Mammary epithelial cell (primary cell): Measurements from ENCODE around the gene NOL12.

Experiments
- EZH2 ChIP-seq: IDR thresholded peaks from 2 replicates; pipeline ENCODE4 v1.6.1; 2012; ENCODE audit warnings: low read length, inconsistent platforms, borderline replicate concordance
- TF ChIP-seq, protein P1 (sequence below), 2 donors: IDR thresholded peaks in 1 of 2; conservative IDR thresholded peaks in 1 of 2; 2 replicates each; pipeline ENCODE4 v1.5.1; 2011 to 2012; ENCODE audit warnings: inconsistent platforms in 2 of 2, low read length in 2 of 2, mild to moderate bottlenecking in 2 of 2, control low read depth in 1 of 2, low read depth in 1 of 2; ENCODE audit not compliant: insufficient read depth in 1 of 2; ENCODE audit errors: extremely low read depth in 1 of 2

DNA sequence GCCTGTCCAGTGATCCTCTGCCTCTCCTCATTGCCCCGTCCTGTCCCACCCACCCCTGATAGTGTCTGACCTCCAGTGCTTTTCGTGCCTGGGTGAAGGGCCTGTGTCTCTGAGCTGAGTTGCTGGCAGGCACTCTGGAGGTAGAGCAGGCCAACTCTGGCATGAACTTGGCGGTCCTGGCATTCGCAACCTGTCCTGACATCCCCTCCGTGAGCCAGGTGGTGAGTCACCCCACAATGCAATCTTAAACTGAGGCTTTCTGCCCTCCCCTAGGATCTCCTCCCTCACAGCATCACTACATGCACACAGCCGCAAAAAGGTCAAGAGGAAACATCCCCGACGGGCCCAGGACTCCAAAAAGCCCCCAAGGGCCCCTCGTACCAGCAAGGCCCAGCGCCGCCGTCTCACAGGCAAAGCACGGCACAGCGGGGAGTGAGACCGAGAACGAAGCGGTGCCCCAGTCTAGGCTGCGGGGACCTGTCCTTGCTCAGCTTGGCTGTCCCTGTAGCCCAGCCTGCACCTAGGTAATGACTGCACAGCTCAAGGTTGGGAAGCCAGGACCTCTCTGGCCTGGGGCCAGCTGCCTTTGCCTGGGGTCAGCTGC is 4.9 kb downstream of the NOL12 start:
- TF ChIP-seq, protein P1, sequence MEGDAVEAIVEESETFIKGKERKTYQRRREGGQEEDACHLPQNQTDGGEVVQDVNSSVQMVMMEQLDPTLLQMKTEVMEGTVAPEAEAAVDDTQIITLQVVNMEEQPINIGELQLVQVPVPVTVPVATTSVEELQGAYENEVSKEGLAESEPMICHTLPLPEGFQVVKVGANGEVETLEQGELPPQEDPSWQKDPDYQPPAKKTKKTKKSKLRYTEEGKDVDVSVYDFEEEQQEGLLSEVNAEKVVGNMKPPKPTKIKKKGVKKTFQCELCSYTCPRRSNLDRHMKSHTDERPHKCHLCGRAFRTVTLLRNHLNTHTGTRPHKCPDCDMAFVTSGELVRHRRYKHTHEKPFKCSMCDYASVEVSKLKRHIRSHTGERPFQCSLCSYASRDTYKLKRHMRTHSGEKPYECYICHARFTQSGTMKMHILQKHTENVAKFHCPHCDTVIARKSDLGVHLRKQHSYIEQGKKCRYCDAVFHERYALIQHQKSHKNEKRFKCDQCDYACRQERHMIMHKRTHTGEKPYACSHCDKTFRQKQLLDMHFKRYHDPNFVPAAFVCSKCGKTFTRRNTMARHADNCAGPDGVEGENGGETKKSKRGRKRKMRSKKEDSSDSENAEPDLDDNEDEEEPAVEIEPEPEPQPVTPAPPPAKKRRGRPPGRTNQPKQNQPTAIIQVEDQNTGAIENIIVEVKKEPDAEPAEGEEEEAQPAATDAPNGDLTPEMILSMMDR (conservative IDR thresholded peaks at IDR 0.05 in 1 of 2, IDR thresholded peaks at IDR 0.05 in 1 of 2; ENCODE audit: extremely low read depth in 1 of 2, insufficient read depth in 1 of 2, low read depth in 1 of 2, low read length in 2 of 2) = no peak
- TF ChIP-seq EZH2 = no peak
